Keratinocyte (primary cell): Measurements from ENCODE around the gene KLHL25. TPM values are rescaled to one million over a fixed set of nuclear protein-coding genes. Genes with fewer than 3 reads are reported as not detected.
A peak's percentile ranks its signal among the peaks of the same experiment; 100 is the strongest.

ENCODE experiments used
- DNase-seq: peaks from one replicate; pipeline ENCODE4 v3.0.0-alpha.2; 2011; ENCODE audit warnings: low read depth, missing footprints, low spot score
- FAIRE-seq: peaks from 2 replicates; lab custom pipeline; 2011; peaks lifted over from hg19 to GRCh38; lab: Jason Lieb, UNC
- H2AFZ ChIP-seq: 2 replicates; pipeline ENCODE4 v1.6.0; 2012; ENCODE audit warnings: low read length, control low read depth, inconsistent platforms; ENCODE audit not compliant: control insufficient read depth
- H3K27ac ChIP-seq: 2 replicates; pipeline ENCODE4 v1.5.1; 2011; ENCODE audit warnings: low read length; ENCODE audit not compliant: control insufficient read depth, insufficient read depth
- H3K27me3 ChIP-seq: 3 replicates; pipeline ENCODE4 v1.6.0; 2011; ENCODE audit warnings: low read length; ENCODE audit not compliant: control insufficient read depth, insufficient read depth; ENCODE audit errors: extremely low read depth
- H3K36me3 ChIP-seq, 2 experiments: 2 replicates in 1 of 2; 3 replicates in 1 of 2; pipeline ENCODE4 v1.5.1; 2011; ENCODE audit warnings: low read length in 2 of 2, mild to moderate bottlenecking in 1 of 2; ENCODE audit not compliant: control insufficient read depth in 2 of 2, insufficient read depth in 2 of 2; ENCODE audit errors: extremely low read depth in 1 of 2
- H3K4me1 ChIP-seq: 3 replicates; pipeline ENCODE4 v1.5.1; 2011; ENCODE audit warnings: low read length; ENCODE audit not compliant: control insufficient read depth, insufficient read depth; ENCODE audit errors: extremely low read depth
- H3K4me2 ChIP-seq: 3 replicates; pipeline ENCODE4 v1.6.0; 2011; ENCODE audit warnings: low read depth, low read length; ENCODE audit not compliant: control insufficient read depth, insufficient read depth; ENCODE audit errors: extremely low read depth
- H3K4me3 ChIP-seq, 3 experiments: fragments of 200-600 bp in 1 of 3; sonication (generic) in 1 of 3; 2 replicates in 2 of 3; 3 replicates in 1 of 3; pipeline ENCODE4 v1.5.1; 2011 to 2016; ENCODE audit warnings: low read length in 3 of 3, mild to moderate bottlenecking in 3 of 3, control low read depth in 2 of 3, inconsistent platforms in 1 of 3, low read depth in 1 of 3, mixed read lengths in 1 of 3, mixed run types in 1 of 3, moderate library complexity in 1 of 3; ENCODE audit not compliant: control insufficient read depth in 2 of 3, insufficient read depth in 2 of 3; ENCODE audit errors: extremely low read depth in 1 of 3
- H3K79me2 ChIP-seq: 2 replicates; pipeline ENCODE4 v1.6.0; 2012; ENCODE audit warnings: low read length; ENCODE audit not compliant: control insufficient read depth, insufficient read depth
- H3K9ac ChIP-seq: 3 replicates; pipeline ENCODE4 v1.6.0; 2011; ENCODE audit warnings: low read length; ENCODE audit not compliant: control insufficient read depth, insufficient read depth; ENCODE audit errors: extremely low read depth
- H3K9me1 ChIP-seq: 3 replicates; pipeline ENCODE4 v1.6.0; 2011; ENCODE audit warnings: low read length; ENCODE audit not compliant: control insufficient read depth, insufficient read depth; ENCODE audit errors: extremely low read depth
- H3K9me3 ChIP-seq: 2 replicates; pipeline ENCODE4 v1.5.1; 2012; ENCODE audit warnings: low read depth, low read length; ENCODE audit not compliant: control insufficient read depth
- H4K20me1 ChIP-seq: 3 replicates; pipeline ENCODE4 v1.6.0; 2011; ENCODE audit warnings: low read length; ENCODE audit not compliant: control insufficient read depth, insufficient read depth; ENCODE audit errors: extremely low read depth
- EZH2 ChIP-seq: IDR thresholded peaks from one replicate; pipeline ENCODE4 v1.6.1; 2012; ENCODE audit warnings: inconsistent platforms, mild to moderate bottlenecking, low read length, moderate library complexity
- dilution Hi-C: fragments of 300-500 bp; cut with MboI; formaldehyde crosslinking; loops from one replicate; pipeline ENCODE4 v1.7.0; 2020; ENCODE audit warnings: low sequenced_read_pairs; ENCODE audit not compliant: extremely low pct_ligation_motif_present
- polyA plus RNA-seq, 5 experiments: library from polyadenylated mRNA; depleted of rRNA in 3 of 5; stranded (reverse) in 3 of 5; stranded (forward) in 1 of 5; unstranded in 1 of 5; fragments of >200 nt; gene quantifications; 1 replicate in 1 of 5; 2 replicates in 3 of 5; 3 replicates in 1 of 5; pipeline versions ENCODE4 v1.2.1 to v1.2.3, GENCODE V29; 2011 to 2012; ENCODE audit warnings: missing spikeins in 2 of 5, low read depth in 1 of 5, low replicate concordance in 1 of 5
- TF ChIP-seq, protein P1 (sequence below), 3 experiments: IDR thresholded peaks in 1 of 3; conservative IDR thresholded peaks in 1 of 3; optimal IDR thresholded peaks in 1 of 3; 2 replicates in 2 of 3; 3 replicates in 1 of 3; pipeline versions ENCODE3 to v1.5.1; 2011; ENCODE audit warnings: low read length in 3 of 3, mild to moderate bottlenecking in 3 of 3, moderate library complexity in 2 of 3, control low read depth in 1 of 3, inconsistent platforms in 1 of 3; ENCODE audit not compliant: insufficient read depth in 2 of 3; ENCODE audit errors: extremely low read depth in 1 of 3

The KLHL25 gene
- polyA plus RNA-seq, 1 donor (not counting 4 experiments of a cell fraction or from before 2014, with no cell fraction given), result 2.1 TPM

GRCh38 chr15:85753791-85754452, 40.8 kb downstream of the KLHL25 start:
- DNase-seq (no peak), FAIRE-seq (peak; percentile 56)
- TF ChIP-seq EZH2, result no peak
- TF ChIP-seq, protein P1, sequence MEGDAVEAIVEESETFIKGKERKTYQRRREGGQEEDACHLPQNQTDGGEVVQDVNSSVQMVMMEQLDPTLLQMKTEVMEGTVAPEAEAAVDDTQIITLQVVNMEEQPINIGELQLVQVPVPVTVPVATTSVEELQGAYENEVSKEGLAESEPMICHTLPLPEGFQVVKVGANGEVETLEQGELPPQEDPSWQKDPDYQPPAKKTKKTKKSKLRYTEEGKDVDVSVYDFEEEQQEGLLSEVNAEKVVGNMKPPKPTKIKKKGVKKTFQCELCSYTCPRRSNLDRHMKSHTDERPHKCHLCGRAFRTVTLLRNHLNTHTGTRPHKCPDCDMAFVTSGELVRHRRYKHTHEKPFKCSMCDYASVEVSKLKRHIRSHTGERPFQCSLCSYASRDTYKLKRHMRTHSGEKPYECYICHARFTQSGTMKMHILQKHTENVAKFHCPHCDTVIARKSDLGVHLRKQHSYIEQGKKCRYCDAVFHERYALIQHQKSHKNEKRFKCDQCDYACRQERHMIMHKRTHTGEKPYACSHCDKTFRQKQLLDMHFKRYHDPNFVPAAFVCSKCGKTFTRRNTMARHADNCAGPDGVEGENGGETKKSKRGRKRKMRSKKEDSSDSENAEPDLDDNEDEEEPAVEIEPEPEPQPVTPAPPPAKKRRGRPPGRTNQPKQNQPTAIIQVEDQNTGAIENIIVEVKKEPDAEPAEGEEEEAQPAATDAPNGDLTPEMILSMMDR (optimal IDR thresholded peaks at IDR 0.05 in 1 of 3, IDR thresholded peaks at IDR 0.05 in 1 of 3, conservative IDR thresholded peaks at IDR 0.05 in 1 of 3; ENCODE audit: extremely low read depth in 1 of 3, insufficient read depth in 2 of 3, low read length in 3 of 3), result no peak
- no peaks in the 10 kb centered on the region for H3K36me3 ChIP-seq
- no peaks in the 10 kb centered on the region for H4K20me1 ChIP-seq
- no peaks in the 10 kb centered on the region for H3K79me2 ChIP-seq
- no peak overlapping the region for H3K27ac ChIP-seq
- H3K4me3 ChIP-seq, result no peak overlapping the region
- H2AFZ ChIP-seq, result no peak overlapping the region
- H3K9ac ChIP-seq, result no peak overlapping the region
- H3K27me3 ChIP-seq, result no peaks in the 10 kb centered on the region
- peaks cover 33% of the 10 kb centered on the region for H3K4me1 ChIP-seq
- H3K9me1 ChIP-seq, result no peaks in the 10 kb centered on the region
- dilution Hi-C loops, result no loop called here
- no peaks in the 10 kb centered on the region for H3K9me3 ChIP-seq
- H3K4me2 ChIP-seq, result peak overlapping the region; percentile 41

DNA sequence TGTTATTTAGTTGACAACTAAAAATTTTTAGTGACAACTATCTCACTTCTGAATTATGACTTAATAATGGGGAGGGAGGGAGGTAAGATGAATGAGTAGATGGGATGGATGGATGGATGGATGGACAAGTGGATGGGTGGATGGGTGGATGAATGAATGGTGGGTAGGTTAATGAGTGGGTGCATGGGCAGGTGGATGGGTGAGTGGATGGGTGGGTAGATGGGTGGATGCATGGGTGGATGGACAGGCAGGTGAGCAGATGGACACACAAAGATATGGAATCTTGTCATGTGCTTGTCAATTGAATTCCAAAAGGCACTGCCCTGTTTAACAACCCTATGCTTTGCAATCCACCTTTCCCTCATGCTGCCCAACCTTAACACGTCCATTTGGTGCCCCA, 41.5 kb downstream of the KLHL25 start:
- Histone ChIP-seq H3K9ac (no peak overlapping the region), H3K9me1 (peaks cover 3% of the 10 kb centered on the region), H3K36me3 (no peaks in the 10 kb centered on the region), H3K27me3 (no peaks in the 10 kb centered on the region), H3K9me3 (no peaks in the 10 kb centered on the region), H3K4me2 (peak overlapping the region; percentile 41), H4K20me1 (no peaks in the 10 kb centered on the region), H3K79me2 (no peaks in the 10 kb centered on the region), H3K27ac (no peak overlapping the region), H2AFZ (no peak overlapping the region), H3K4me3 (no peak overlapping the region), H3K4me1 (peaks cover 39% of the 10 kb centered on the region)
- TF ChIP-seq, protein P1 (optimal IDR thresholded peaks at IDR 0.05 in 1 of 3, IDR thresholded peaks at IDR 0.05 in 1 of 3, conservative IDR thresholded peaks at IDR 0.05 in 1 of 3; ENCODE audit: extremely low read depth in 1 of 3, insufficient read depth in 2 of 3, low read length in 3 of 3), result no peak
- no peak for TF ChIP-seq EZH2
- FAIRE-seq (peak; percentile 58), DNase-seq (no peak)
- dilution Hi-C loops, result no loop called here
